ENCODE data around the gene TBC1D17.

Gene TBC1D17

GRCh38 chr19:49931293-49932040 lies 54.0 kb downstream of the TBC1D17 start:
- no peak for DNase-seq
- intact Hi-C loops (cut with DNase I; ENCODE audit: low total_unique reads) = loop anchor here (5.0 to 10.0 kb wide), 2 partner anchors 96 to 203 kb away; partner anchors contain the start of genes VRK3 and ZNF473

GRCh38 chr19:49932041-49932451 lies 54.5 kb downstream of the TBC1D17 start:
- Histone ChIP-seq H3K27me3 (no peaks in the 10 kb centered on the region), H3K36me3 (peaks cover 0 to 21% (median 5%) of the 10 kb centered on the region in 3 donors), H3K4me3 (no peak overlapping the region), H3K9me3 (no peaks in the 10 kb centered on the region), H3K4me1 (peaks cover 0 to 23% (median 15%) of the 10 kb centered on the region in 4 donors), H3K27ac (no peak overlapping the region)
- TF ChIP-seq CTCF (IDR thresholded peaks at IDR 0.05) = no peak
- DNase-seq = no peak
- intact Hi-C loops (cut with DNase I; ENCODE audit: low total_unique reads) = loop anchor here (5.0 to 10.0 kb wide), 2 partner anchors 95 to 203 kb away; partner anchors contain the start of genes VRK3 and ZNF473

More at GRCh38 chr19:49931293-49932040, 54.0 kb downstream of the TBC1D17 start:
- no peaks in the 10 kb centered on the region for H3K27me3 ChIP-seq
- peaks cover 0 to 29% (median 17%) of the 10 kb centered on the region in 4 donors for H3K4me1 ChIP-seq
- no peaks in the 10 kb centered on the region for H3K9me3 ChIP-seq
- H3K4me3 ChIP-seq = no peak overlapping the region
- no peak for TF ChIP-seq CTCF (IDR thresholded peaks at IDR 0.05)
- H3K27ac ChIP-seq = no peak overlapping the region
- peaks cover 3 to 27% (median 7%) of the 10 kb centered on the region in 3 donors for H3K36me3 ChIP-seq

- no peak for DNase-seq
- Histone ChIP-seq H3K9me3 (no peaks in the 10 kb centered on the region), H3K27me3 (no peaks in the 10 kb centered on the region), H3K4me3 (no peak overlapping the region), H3K36me3 (peaks cover 0 to 15% (median 0%) of the 10 kb centered on the region in 3 donors), H3K4me1 (peaks cover 0 to 21% (median 9%) of the 10 kb centered on the region in 4 donors), H3K27ac (no peak overlapping the region)
- intact Hi-C loops (cut with DNase I; ENCODE audit: low total_unique reads) = loop anchor here (5.0 to 10.0 kb wide), 2 partner anchors 95 to 202 kb away; partner anchors contain the start of genes VRK3 and ZNF473
- TF ChIP-seq CTCF (IDR thresholded peaks at IDR 0.05) = no peak
Measured at GRCh38 chr19:49932731-49933131, 55.2 kb downstream of the TBC1D17 start.

- TF ChIP-seq CTCF (IDR thresholded peaks at IDR 0.05) = no peak
- no peak for DNase-seq
- H3K27ac ChIP-seq = no peak overlapping the region
- no peak overlapping the region for H3K4me3 ChIP-seq
- H3K36me3 ChIP-seq = peaks cover 0 to 15% (median 0%) of the 10 kb centered on the region in 3 donors
- no peaks in the 10 kb centered on the region for H3K27me3 ChIP-seq
- H3K4me1 ChIP-seq = peaks cover 0 to 17% (median 4%) of the 10 kb centered on the region in 4 donors
- intact Hi-C loops (cut with DNase I; ENCODE audit: low total_unique reads) = loop anchor here (5.0 to 10.0 kb wide), 2 partner anchors 94 to 201 kb away; partner anchors contain the start of genes VRK3 and ZNF473
- H3K9me3 ChIP-seq = no peaks in the 10 kb centered on the region
Measured at GRCh38 chr19:49933643-49934042, 56.1 kb downstream of the TBC1D17 start.

GRCh38 chr19:49936549-49936948 lies 59.0 kb downstream of the TBC1D17 start:
- peaks cover 0 to 8% of the 10 kb centered on the region in 2 donors for H3K27me3 ChIP-seq
- intact Hi-C loops (cut with DNase I; ENCODE audit: low total_unique reads) = loop anchor here (5.0 to 10.0 kb wide), 2 partner anchors 46 to 198 kb away; no protein-coding TSS in a partner anchor
- H3K36me3 ChIP-seq = peaks cover 0 to 15% (median 0%) of the 10 kb centered on the region in 3 donors
- peaks cover 0 to 9% (median 4%) of the 10 kb centered on the region in 4 donors for H3K4me1 ChIP-seq
- no peak for TF ChIP-seq CTCF (IDR thresholded peaks at IDR 0.05)
- DNase-seq = no peak
- no peak overlapping the region for H3K4me3 ChIP-seq
- no peak overlapping the region for H3K27ac ChIP-seq
- no peaks in the 10 kb centered on the region for H3K9me3 ChIP-seq
